Left colon (tissue), 2 donors: Measurements from ENCODE around the gene MYOZ3. TPM values are rescaled to one million over a fixed set of nuclear protein-coding genes. Genes with fewer than 3 reads are reported as not detected.

Experiments
- ATAC-seq: fragments of 200-7000 bp; cut with Tn5 transposase; one replicate; pipeline ENCODE4 v1.9.1; 2020; ENCODE audit warnings: mild to moderate bottlenecking, moderate library complexity
- DNase-seq, 2 donors: peaks; one replicate each; pipeline ENCODE4 v3.0.0-alpha.2; 2020
- intact Hi-C, 2 donors: fragments of 100-400 bp; cut with DNase I in 1 of 2; cut with micrococcal nuclease in 1 of 2; formaldehyde crosslinking; loops; one replicate each; pipeline versions ENCODE4 v1.11.2 to v1.14.0; 2022; cut with DNase I, micrococcal nuclease
- total RNA-seq, 2 donors: library from RNA; stranded (reverse); fragmentation: NEBNext Ultra II Directional; extraction: Animal tissue kit (Norgen Biotek cat#: 25700); gene quantifications; one replicate each; pipeline ENCODE4 v1.2.1, GENCODE V29; 2021
- donor health status: DM: no; HTN: no; CAD: no.
- donor health status: DM: yes; HTN: yes; CAD: no.

Gene MYOZ3
- total RNA-seq, 2 donors from 2014 or later, result 0.31 to 1.1 TPM

DNA sequence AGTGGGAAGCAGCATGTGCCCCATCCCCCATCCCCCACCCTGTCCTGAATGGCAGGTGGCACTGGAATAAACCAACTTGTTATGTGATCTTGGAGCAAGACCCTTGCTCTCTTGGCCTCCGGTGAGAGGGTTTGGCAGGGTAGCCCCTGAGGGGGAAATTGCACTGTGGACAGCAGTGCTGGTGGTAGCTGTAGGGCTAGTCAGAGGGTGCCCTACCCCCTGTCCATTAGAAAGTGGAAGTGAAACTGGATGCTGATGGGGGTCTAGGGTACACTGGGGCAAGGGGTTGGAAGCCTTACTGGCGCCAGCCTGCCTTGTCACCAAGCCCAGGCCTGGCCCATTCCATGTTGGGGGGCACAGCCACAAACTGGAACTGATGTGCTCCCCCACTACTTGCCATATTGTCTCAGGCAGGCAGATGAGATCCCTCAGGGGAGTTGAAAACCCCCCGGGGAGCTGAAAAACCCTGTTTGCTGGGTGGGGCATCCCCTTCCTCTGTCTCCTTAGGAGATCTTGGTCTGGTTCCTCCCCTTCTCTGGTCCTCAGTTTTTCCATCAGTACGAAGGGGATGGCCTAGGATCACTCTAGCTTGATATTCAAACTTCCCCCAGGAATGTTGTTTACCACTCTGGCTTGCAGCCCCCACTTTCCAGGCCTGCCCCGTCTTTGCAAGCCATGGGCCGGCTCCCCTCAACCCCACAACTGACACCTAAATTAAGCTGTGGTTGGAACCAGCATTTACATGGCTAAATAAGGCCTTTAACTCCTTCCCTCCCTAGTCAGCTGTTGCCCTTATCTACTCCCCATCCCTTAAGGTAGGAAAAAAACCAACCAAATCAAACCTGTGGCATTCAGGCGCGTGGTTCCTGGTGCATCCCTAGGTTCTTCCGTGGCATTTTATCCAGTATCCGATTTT, 35.0 kb upstream of the MYOZ3 start:
- DNase-seq, result no peak
- intact Hi-C loops, result no loop called here

DNA sequence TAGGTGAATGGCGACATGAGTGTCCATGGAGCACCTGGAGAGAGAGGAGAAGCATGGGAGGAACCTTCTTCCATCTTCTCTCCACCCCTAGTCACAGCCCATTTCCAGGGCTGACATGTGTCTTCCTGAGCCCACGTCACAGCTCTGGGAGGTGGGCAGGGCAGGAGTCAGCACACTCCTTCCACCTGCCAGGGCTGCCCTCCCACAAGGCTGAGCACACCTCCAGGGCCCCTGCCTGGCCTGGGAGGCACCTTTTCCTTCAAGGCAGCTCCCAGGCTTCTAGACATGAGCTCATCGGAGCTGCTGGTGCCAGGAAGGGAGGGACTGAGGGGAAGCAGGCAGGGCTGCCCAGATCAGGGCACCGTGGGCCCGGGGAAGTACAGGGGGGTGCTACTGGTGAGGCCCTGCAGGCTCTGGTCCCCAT, 34.2 kb upstream of the MYOZ3 start:
- intact Hi-C loops, result no loop called here
- peak; percentile 56 for ATAC-seq
- peak in 1 of 2 donors; percentile 62 for DNase-seq

More for the DNA sequence above, 35.0 kb upstream of the MYOZ3 start:
- ATAC-seq, result no peak

DNA sequence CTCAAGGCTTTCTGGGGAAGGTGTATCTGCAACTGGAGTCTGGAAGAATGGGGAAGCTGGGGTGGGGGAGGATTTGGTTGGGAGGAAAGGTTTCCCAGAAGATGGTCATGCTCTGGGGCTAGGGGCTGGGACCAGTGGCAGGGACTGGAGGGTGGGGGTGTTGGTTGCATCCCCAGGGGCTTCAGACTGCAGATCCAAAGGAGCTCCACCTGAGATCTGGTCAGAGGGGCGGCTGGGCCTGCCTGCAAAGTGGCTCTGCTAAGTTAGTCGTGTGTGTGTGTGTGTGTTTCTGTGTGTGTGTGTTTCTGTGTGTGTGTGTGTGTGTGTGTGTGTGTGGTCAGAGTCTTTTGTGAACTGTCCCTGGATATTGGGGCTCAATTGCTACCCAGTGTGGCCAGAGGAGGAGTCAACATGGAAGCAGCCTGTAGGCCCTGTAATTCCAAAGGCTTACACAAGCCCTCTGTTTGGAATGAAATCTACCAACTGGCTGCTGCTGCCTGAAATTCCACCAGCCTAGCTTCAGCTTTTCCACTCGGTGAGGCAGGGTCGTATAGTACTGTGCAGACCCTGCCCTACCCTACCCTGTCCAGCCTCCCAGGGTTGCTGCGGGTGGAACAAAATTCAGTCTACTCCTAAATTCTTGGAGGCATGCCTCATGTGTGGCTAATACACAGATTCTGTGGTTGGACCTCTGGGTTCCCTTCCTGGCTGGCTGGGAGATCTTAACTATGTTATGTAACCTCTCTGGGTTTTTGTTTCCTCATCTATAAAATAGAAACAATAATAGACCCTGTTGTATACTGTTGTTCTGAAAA, 33.1 kb upstream of the MYOZ3 start:
- ATAC-seq (no peak), DNase-seq (no peak)
- intact Hi-C loops, result no loop called here

DNA sequence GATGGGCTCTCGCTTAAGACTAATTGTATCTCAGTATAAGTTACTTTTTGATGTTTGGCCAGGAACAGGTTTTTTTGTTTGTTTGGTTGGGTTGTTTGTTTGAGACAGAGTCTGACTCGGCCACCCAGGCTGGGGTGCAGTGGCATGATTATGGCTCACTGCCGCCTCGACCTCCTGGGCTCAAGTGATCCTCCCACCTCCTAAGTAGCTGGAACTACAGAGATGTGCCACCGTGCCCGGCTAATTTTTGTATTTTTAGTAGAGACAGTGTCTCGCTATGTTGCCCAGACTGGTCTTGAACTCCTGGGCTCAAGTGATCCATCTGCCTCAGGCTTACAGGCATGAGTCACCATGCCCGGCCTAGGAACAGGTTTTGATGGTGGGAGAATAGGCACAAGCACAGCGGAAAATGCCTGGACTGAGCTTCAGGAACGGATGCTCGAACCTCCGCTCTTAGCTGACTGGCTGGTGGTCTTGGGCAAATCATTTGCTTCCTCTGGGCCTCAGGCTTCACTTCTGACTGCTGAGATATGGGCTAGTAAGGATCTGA, 32.0 kb upstream of the MYOZ3 start:
- no peak for DNase-seq
- ATAC-seq, result no peak
- intact Hi-C loops, result no loop called here

DNA sequence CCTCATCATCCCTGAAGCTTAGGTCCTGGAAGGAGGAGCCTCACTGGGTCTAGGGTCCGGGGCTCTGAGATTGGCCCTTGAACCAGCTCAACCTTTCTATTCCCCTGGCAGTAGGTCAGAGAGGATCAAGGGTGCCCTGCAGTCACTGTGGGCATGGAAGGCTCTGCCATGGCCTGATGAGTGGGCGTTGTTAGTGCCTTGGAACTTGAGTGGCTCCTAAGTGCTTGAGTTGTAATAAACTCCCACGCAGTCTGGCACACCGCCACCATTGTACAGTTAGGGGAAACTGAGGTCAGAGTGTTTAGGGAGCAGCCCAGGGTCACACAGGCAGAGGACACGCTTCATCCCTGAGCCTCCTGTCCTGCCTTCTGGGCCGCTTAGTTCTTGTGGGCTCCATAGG, 31.0 kb upstream of the MYOZ3 start:
- ATAC-seq, result no peak
- intact Hi-C loops, result no loop called here
- no peak for DNase-seq

DNA sequence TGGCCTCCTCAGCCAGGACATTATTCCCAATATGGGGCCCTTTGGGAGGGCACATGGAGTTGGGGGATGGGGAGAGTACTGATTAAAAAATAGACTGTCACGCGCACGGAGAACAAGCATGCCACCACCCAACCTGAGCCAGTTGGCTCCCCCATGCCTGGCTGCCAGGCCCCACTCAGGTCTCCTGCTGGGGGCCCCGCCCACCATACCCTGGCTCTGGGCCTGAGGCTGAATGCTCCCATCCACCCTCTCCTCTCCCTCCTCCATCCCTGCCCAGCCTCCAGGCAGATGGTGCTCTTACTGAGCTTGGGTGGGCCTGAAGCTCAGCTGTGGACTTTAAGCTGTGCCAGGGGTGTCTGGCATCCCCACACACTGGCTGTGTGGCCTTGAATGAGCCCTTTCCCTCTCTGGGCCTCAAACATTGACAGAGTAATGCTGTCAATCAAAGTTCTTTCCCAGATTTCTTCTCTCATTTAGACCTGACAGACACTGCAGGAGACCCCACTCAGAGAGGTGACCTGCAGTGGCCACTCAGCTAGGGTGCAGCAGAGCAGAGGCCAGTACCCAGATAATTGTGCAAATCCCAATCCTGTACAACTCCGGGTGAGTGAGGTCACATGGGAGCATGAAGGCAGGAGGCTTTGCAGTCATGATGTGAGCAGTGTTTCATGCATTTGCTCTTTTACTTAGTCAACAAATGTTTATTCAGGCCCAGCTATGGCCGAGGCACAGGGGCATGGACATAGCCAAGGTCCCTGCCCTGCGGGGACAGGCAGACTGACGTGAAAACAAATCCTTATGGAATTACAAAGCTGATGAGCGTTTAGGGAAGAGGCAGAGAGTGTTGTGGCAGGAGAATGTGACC, 30.4 kb upstream of the MYOZ3 start:
- DNase-seq (no peak), ATAC-seq (no peak)
- intact Hi-C loops, result no loop called here

DNA sequence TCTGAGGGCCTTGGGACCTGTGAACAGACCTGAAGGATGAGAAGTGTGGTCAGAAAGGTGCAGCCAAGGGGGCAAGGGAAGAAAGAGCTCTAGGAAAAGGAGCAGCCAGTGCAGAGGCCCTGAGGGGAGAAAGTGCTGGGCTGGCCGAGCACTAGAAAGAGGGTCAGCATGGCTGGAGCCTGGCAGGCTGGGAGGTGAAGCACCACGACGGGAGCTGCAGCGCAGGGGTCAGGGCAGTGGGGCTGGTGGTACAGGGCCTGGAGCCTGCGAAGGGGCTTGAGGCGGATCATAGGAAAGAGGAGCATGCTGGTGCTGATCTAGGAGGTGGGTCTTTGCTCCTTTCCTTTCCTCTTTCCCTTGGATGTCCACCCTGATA, 29.7 kb upstream of the MYOZ3 start:
- ATAC-seq (no peak), DNase-seq (no peak)
- intact Hi-C loops, result no loop called here

DNA sequence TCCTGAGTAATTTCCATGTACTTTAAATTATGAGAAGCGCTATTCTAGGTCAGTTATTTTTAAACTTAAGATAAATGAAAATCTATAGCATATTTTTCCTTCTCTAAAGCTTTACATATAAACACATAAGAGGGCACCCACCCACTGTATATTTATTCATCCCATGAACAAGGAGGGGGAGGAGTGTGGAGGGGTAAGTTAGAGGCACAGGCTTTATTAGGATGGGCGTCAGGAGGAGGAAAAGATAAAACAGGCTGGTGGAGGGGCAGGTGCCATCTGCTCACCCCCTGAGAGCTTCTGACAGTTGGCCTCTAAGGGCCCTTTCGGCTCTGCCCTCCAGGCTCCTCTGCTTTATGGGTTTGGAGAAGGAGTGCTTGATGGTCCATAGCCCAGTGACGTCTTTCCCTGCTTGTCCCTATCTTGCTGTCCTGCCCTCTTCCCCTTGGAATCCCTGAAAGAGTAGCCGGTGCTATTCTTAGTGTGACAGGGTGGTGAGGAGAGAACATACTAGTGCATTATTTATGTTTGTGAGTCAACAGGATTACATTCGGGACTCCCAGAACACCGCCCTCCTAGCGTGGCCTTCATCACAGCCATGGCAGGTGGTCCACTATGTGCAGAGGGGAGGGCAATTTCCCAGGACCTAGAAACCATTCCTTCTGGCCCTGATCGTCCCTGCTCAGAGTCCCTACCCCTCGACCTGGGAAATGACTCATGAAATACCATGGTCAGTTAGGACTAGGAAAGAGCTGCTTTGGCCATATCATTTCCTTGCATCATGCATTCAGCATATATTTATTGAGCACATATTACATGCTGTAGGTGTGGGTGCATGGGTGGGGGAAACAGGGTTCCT, 28.5 kb upstream of the MYOZ3 start:
- no peak for DNase-seq
- ATAC-seq, result no peak
- intact Hi-C loops, result no loop called here

DNA sequence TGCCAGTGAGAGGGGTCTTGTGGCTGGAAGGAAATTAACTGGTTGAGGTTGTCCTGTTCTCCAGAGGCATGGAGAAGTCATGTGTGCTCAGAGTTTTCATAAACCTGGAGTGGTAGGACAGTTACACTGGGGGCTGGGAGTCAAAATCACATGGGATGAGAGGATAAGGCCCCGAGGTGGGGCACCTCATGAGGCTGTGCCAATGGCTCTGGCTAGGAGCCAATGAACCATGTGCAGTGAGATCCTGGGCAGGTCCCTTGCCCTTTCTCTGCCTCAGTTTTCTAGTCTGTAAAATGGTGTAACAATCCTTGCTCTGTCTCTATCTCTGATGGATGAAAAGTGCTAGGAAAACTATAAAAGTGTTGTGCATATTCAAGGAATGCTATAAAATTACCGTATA, 27.6 kb upstream of the MYOZ3 start:
- DNase-seq (no peak), ATAC-seq (no peak)
- intact Hi-C loops, result no loop called here

DNA sequence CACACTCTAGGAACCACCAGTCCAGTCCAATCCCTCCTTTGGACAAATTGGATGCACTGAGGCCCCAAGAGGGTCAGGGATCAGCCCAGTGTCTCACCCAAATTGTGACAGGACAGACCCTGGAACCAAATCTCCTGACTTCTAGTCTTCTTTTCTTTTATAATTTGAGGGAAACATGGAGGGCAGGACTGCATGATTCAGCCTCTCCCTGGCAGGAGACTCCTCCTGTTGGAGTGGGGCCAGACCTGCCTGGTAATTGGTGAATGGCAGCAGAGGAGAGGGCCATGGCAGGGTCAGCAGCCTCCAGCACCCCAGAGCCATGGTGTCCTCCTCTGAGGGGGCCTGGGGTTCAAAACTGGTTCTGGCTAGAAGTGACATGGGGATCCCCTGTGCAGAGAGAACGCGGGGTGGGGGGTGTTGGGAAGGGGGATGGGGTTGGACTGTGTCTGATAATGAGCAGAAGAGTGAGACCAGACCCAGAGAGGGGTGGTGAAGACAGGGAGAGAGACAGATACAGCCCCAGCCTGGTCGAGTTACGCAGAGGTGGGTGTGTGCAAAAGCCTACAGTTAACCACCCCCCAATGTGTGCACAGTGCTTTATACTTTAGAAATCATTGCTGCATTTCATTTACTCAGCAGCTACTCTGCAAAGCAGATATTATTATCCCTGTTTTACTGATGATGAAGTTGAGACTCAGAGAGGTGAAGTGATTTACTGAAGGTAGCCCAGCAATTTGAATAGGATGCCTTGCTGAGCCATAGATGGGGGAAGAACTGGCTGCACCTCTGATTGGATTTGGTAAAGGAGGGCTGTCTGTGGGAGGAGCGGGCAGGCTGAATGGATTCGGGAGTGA, 24.4 kb upstream of the MYOZ3 start:
- peak; percentile 55 for ATAC-seq
- intact Hi-C loops, result no loop called here
- peak in 1 of 2 donors; percentile 65 for DNase-seq

DNA sequence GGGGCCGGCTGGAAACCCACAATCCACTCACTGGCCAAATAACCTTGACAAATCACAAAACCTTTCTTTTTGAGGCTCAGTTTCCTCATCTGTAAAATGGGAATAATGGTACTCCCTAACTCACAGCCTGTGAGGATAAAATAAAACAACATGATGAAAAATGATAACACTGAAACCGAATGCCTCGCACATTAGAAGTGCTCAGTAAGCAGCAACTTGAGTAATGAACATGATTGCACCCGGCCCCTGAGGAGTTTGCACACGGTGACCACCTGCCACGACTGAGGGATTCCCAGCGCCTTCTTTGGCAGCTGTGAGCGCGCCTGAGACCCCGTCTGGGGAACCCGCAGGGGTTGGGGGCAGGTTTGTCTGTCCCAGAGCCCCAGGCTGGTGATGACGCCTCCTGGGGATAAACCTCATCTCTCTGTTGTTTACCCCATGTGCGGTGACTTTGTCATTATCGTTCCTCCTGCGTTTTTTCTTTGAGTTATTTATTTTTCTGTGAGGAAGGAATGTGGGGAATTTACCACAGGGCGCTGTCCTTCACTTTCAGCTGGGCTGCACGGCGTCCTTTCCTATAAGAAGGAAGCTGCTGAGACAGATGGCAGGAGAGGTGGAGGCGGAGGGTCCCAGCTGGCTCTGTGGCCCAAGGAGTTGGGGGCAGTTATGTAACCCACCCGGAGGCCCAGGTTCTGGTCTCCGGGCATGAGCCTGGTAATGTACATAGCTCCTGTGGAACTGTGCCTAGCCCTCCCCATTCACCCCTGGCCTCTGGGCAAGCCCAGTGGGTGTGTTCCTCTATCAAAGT, 23.6 kb upstream of the MYOZ3 start:
- intact Hi-C loops, result no loop called here
- no peak for ATAC-seq

DNA sequence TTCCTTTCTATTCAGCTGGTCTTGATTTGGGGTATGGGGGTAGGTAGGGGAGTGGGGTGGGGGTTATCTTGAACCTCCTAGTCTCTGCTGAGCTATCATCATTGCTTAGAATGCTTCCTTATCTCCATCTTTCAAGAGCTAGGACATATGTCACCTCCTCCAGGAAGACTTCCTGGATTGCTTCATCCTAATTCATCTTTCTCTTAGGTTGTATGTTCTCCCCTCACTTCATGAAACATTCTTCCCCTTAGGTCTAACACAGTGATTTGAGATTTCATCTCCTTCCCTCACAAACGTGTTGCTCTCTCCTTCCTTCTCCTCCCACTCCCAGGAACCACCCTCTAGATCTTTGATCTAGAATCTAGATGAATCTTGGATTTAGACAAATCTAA, 23.0 kb upstream of the MYOZ3 start:
- ATAC-seq, result no peak
- no peak for DNase-seq
- intact Hi-C loops, result no loop called here

More for the DNA sequence above, 23.6 kb upstream of the MYOZ3 start:
- no peak for DNase-seq

DNA sequence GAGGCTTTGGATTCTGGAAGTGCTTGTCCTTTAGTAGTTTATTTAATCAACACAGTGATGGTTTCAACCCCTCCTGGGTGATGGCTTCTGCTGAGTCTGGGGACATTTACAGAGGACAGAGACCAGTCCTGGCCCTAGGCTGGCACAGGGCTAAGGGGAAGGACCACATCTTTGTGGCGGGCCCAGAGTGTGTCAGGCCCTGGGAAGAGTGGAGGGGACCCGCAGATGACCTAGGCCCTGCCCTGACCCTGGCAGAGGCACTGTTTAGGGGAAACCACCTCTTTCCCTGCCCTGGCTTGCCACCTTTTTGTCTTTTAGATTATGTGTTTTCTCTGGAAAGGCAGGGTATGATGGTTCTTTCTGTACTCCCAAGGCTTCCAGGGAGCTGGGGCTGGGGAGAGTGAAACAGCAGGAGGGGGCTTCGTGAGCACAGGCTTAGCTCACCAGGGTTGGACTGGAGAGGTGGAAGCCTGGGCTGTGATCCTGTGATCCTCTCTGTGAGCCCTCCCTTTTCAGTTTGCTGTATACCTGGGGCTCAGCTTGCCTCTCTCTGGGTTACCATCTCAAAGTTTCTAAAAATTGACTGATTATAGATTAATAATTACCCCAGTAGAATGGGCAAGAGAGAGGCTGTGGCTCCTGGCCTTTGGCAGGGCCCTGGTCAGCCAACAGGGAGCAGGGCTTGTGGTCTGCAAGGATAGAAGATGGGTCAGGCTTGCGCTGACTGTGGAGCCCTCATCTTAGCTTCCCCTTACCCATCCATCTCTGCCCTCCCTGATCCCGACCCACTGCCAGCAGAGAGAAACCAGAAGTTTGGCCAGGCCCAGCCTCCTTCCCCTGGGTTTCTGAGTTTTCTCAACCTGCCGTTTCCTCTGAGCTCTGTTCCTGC, 22.3 kb upstream of the MYOZ3 start:
- ATAC-seq (no peak), DNase-seq (no peak)
- intact Hi-C loops, result no loop called here

DNA sequence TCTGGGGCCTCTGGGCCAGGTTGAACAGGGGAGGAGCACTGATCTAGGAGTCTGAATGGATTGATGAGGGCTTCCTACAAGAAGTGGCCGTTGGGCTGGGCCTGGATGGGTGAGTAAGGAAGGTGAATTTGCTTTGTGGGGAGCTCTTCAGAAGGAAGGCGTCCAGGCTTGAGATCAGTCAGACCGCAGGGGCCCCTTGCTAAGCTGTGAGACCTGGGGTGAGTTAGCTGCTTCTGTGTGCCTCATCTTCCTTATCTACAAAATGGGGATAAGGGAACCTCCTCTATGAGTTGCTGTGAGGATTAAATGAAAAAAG, 21.7 kb upstream of the MYOZ3 start:
- DNase-seq, result no peak
- ATAC-seq, result no peak
- intact Hi-C loops, result no loop called here

DNA sequence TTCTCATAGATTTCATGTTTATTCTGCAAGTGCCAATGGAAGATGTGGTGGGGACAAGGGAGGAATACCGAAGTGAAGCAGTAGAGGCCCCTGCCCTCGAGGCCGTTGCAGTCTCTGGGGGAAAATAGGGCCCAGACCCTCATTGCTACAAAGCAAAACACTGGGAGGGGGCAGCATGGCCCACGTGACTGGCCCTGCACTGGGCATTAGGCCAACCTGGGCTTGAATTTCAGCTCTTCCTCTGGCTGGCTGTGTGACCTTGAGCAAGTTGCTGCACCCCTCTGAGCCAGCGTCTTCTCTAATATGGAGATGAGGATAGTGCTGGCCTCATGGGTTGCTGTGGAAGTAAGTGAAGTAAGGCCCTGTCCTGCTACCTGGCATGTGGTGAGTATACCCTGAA, 21.3 kb upstream of the MYOZ3 start:
- intact Hi-C loops, result no loop called here
- ATAC-seq, result no peak
- no peak for DNase-seq
